Neural cell (in vitro differentiated cells): ENCODE results near the gene PDE11A. TPM values are rescaled to one million over a fixed set of nuclear protein-coding genes. Genes with fewer than 3 reads are reported as not detected.
"Not testable (repeated sequence)": the region's sequence is repeated elsewhere in the genome, so short reads cannot be mapped to it uniquely, and the experiment has no call there.

Source experiments
- H2AFZ ChIP-seq: fragments of 200-600, 300-800 bp; sonication (generic), shearing (Covaris generic); 2 replicates; pipeline ENCODE4 v1.6.0; 2014; ENCODE audit warnings: low read depth, mild to moderate bottlenecking, antibody characterized with exemption, low read length, moderate library complexity
- H3F3A ChIP-seq: fragments of 200-600 bp; shearing (Covaris generic); 2 replicates; pipeline ENCODE4 v1.6.1; 2016; ENCODE audit warnings: mild to moderate bottlenecking, moderate library complexity, mixed read lengths, antibody characterized with exemption, low read length; ENCODE audit not compliant: insufficient read depth, poor library complexity, severe bottlenecking
- H3K27ac ChIP-seq: fragments of 200-600, 300-800 bp; sonication (generic), shearing (Covaris generic); 2 replicates; pipeline ENCODE4 v1.5.1; 2014; ENCODE audit warnings: mild to moderate bottlenecking, low read length, moderate library complexity
- H3K27me3 ChIP-seq: fragments of 300-800, 200-600 bp; sonication (generic), shearing (Covaris generic); 2 replicates; pipeline ENCODE4 v1.6.0; 2014; ENCODE audit warnings: mild to moderate bottlenecking, low read depth, low read length, moderate library complexity; ENCODE audit not compliant: insufficient read depth
- H3K36me3 ChIP-seq: fragments of 300-800, 200-600 bp; sonication (generic), shearing (Covaris generic); 2 replicates; pipeline ENCODE4 v1.5.1; 2014; ENCODE audit warnings: mild to moderate bottlenecking, antibody characterized with exemption, low read length, moderate library complexity; ENCODE audit not compliant: insufficient read depth
- H3K4me2 ChIP-seq: fragments of 300-800, 200-600 bp; sonication (generic), shearing (Covaris generic); 2 replicates; pipeline ENCODE4 v1.6.0; 2014; ENCODE audit warnings: mild to moderate bottlenecking, low read length
- H3K4me3 ChIP-seq: fragments of 300-800, 200-600 bp; sonication (generic), shearing (Covaris generic); 2 replicates; pipeline ENCODE4 v1.5.1; 2014; ENCODE audit warnings: mild to moderate bottlenecking, low read length, moderate library complexity
- H3K79me2 ChIP-seq: fragments of 200-600 bp; shearing (Covaris generic); replicated peaks from 2 replicates; pipeline ENCODE4 v1.6.0; 2014; ENCODE audit warnings: mild to moderate bottlenecking, low read length, moderate library complexity; ENCODE audit not compliant: insufficient read depth
- H3K9ac ChIP-seq: fragments of 300-800, 200-600 bp; sonication (generic), shearing (Covaris generic); 2 replicates; pipeline ENCODE4 v1.6.1; 2016; ENCODE audit warnings: mild to moderate bottlenecking, low read length, mixed read lengths
- H3K9me2 ChIP-seq: fragments of 200-600 bp; shearing (Covaris generic); 2 replicates; pipeline ENCODE4 v1.6.1; 2016; ENCODE audit warnings: mild to moderate bottlenecking, low read length, mixed read lengths; ENCODE audit not compliant: insufficient read depth
- H3K9me3 ChIP-seq: fragments of 200-600, 300-800 bp; sonication (generic), shearing (Covaris generic); 2 replicates; pipeline ENCODE4 v1.6.1; 2016; ENCODE audit warnings: mild to moderate bottlenecking, mixed run types, low read length, moderate library complexity, mixed read lengths
- H4K20me1 ChIP-seq: fragments of 200-600 bp; shearing (Covaris generic); 2 replicates; pipeline ENCODE4 v1.6.1; 2016; ENCODE audit warnings: mild to moderate bottlenecking, mixed run types; ENCODE audit not compliant: insufficient read depth
- CTCF ChIP-seq: fragments of 450-650 bp; IDR thresholded peaks from 2 replicates; pipeline ENCODE4 v1.5.1; 2014; ENCODE audit warnings: antibody characterized with exemption, mild to moderate bottlenecking, moderate library complexity; ENCODE audit not compliant: poor library complexity, severe bottlenecking
- EP300 ChIP-seq: fragments of 450-650 bp; conservative IDR thresholded peaks from 2 replicates; pipeline ENCODE4 v1.6.1; 2014; ENCODE audit warnings: antibody characterized with exemption, mild to moderate bottlenecking, moderate library complexity; ENCODE audit not compliant: poor library complexity, severe bottlenecking
- EZH2 ChIP-seq: fragments of 200-600, 300-800 bp; shearing (Covaris generic), sonication (generic); IDR thresholded peaks from 2 replicates; pipeline ENCODE4 v1.6.1; 2014; ENCODE audit warnings: antibody characterized with exemption, low read length, borderline replicate concordance, mild to moderate bottlenecking; ENCODE audit not compliant: insufficient read depth, poor library complexity, severe bottlenecking
- MXI1 ChIP-seq: fragments of 450-650 bp; conservative IDR thresholded peaks from 2 replicates; pipeline ENCODE4 v1.6.1; 2014; ENCODE audit warnings: antibody characterized with exemption, mild to moderate bottlenecking; ENCODE audit not compliant: poor library complexity, severe bottlenecking
- POLR2AphosphoS5 ChIP-seq: IDR thresholded peaks from 2 replicates; pipeline ENCODE4 v1.6.1; 2012
- RAD21 ChIP-seq: fragments of 450-650 bp; conservative IDR thresholded peaks from 2 replicates; pipeline ENCODE4 v1.6.1; 2014; ENCODE audit warnings: antibody characterized with exemption, mild to moderate bottlenecking, moderate library complexity
- SMC3 ChIP-seq: fragments of 450-650 bp; conservative IDR thresholded peaks from 2 replicates; pipeline ENCODE4 v1.6.1; 2014; ENCODE audit warnings: antibody characterized with exemption, mild to moderate bottlenecking, moderate library complexity; ENCODE audit not compliant: poor library complexity
- TAF1 ChIP-seq: IDR thresholded peaks from 2 replicates; pipeline ENCODE4 v1.6.1; 2012; ENCODE audit warnings: low read depth
- polyA plus RNA-seq: library from polyadenylated mRNA; depleted of rRNA; stranded (reverse); fragments of >200 nt; gene quantifications from 2 replicates; pipeline ENCODE4 v1.2.3, GENCODE V29; 2014
- TF ChIP-seq, protein P1 (sequence below): IDR thresholded peaks from 2 replicates; pipeline ENCODE4 v1.6.1; 2012; ENCODE audit warnings: borderline replicate concordance

Gene PDE11A
- polyA plus RNA-seq, 1 donor from 2014 or later: 0.89 TPM

- H3K4me3 ChIP-seq: no peak overlapping the region
- H3K79me2 ChIP-seq: no peaks in the 10 kb centered on the region
- H3K9me2 ChIP-seq: no peaks in the 10 kb centered on the region
- H3K27me3 ChIP-seq: no peaks in the 10 kb centered on the region
- H3K4me2 ChIP-seq: no peak overlapping the region
- no peaks in the 10 kb centered on the region for H3K9me3 ChIP-seq
- TF ChIP-seq TAF1: no peak
- no peak for TF ChIP-seq SMC3
- no peak for TF ChIP-seq RAD21
- TF ChIP-seq, protein P1, sequence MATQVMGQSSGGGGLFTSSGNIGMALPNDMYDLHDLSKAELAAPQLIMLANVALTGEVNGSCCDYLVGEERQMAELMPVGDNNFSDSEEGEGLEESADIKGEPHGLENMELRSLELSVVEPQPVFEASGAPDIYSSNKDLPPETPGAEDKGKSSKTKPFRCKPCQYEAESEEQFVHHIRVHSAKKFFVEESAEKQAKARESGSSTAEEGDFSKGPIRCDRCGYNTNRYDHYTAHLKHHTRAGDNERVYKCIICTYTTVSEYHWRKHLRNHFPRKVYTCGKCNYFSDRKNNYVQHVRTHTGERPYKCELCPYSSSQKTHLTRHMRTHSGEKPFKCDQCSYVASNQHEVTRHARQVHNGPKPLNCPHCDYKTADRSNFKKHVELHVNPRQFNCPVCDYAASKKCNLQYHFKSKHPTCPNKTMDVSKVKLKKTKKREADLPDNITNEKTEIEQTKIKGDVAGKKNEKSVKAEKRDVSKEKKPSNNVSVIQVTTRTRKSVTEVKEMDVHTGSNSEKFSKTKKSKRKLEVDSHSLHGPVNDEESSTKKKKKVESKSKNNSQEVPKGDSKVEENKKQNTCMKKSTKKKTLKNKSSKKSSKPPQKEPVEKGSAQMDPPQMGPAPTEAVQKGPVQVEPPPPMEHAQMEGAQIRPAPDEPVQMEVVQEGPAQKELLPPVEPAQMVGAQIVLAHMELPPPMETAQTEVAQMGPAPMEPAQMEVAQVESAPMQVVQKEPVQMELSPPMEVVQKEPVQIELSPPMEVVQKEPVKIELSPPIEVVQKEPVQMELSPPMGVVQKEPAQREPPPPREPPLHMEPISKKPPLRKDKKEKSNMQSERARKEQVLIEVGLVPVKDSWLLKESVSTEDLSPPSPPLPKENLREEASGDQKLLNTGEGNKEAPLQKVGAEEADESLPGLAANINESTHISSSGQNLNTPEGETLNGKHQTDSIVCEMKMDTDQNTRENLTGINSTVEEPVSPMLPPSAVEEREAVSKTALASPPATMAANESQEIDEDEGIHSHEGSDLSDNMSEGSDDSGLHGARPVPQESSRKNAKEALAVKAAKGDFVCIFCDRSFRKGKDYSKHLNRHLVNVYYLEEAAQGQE: no peak
- TF ChIP-seq POLR2AphosphoS5: no peak
- no peak for TF ChIP-seq MXI1
- no peak for TF ChIP-seq EP300
- TF ChIP-seq EZH2: no peak
- TF ChIP-seq CTCF: no peak
- no peaks in the 10 kb centered on the region for H3K36me3 ChIP-seq
- H3F3A ChIP-seq: no peaks in the 10 kb centered on the region
- no peak overlapping the region for H3K27ac ChIP-seq
- H4K20me1 ChIP-seq: no peaks in the 10 kb centered on the region
- no peak overlapping the region for H2AFZ ChIP-seq
- H3K9ac ChIP-seq: no peak overlapping the region
Observed at GRCh38 chr2:178084273-178084672, 11.7 kb upstream of the PDE11A start.

DNA sequence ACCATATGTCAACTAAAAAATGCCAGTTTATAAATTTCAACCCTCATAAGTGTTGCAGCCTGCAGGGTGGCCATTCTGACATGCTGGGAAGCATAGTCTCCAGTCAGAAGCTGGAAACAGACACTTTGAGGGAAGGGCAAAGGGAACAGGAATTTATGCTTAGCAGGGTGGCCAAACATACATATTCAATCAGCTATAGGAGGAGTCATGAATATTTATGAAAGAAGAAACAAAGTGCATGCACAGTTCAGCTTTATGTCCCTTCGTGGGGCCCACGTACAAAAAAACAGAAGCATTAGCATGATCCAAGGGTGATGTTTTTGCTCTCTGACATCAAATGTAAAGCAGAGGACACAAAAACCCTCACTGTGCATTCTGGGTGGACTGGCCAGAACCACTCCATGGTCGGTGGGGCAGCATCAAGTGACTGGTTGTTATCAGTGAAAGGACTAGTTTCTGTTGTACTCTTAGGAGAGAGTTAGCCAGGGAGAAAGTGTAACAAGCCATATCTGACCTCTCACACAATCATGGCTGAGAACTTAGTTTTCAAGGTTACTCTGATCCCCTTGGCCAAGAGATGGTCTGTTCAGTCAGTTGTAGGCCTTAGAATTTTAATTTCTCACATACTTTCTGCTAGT, 9.9 kb upstream of the PDE11A start:
- Histone ChIP-seq H3K9ac (no peak overlapping the region), H3K79me2 (no peaks in the 10 kb centered on the region), H3K27me3 (no peaks in the 10 kb centered on the region), H3K27ac (no peak overlapping the region), H2AFZ (no peak overlapping the region), H3K36me3 (no peaks in the 10 kb centered on the region), H3K9me2 (no peaks in the 10 kb centered on the region), H4K20me1 (no peaks in the 10 kb centered on the region), H3F3A (no peaks in the 10 kb centered on the region), H3K9me3 (no peaks in the 10 kb centered on the region), H3K4me3 (no peak overlapping the region), H3K4me2 (no peak overlapping the region)
- TF ChIP-seq SMC3: no peak
- TF ChIP-seq CTCF: no peak
- TF ChIP-seq, protein P1: no peak
- TF ChIP-seq EZH2: no peak
- TF ChIP-seq POLR2AphosphoS5: no peak
- no peak for TF ChIP-seq TAF1
- no peak for TF ChIP-seq RAD21
- TF ChIP-seq EP300: no peak
- TF ChIP-seq MXI1: no peak

- not testable (repeated sequence) for H3K9me3 ChIP-seq, H2AFZ ChIP-seq, H3K4me2 ChIP-seq, H3K4me3 ChIP-seq, H3K36me3 ChIP-seq, H3K9ac ChIP-seq, H3K79me2 ChIP-seq, H3F3A ChIP-seq, H4K20me1 ChIP-seq, H3K27me3 ChIP-seq, H3K27ac ChIP-seq, H3K9me2 ChIP-seq
Observed at GRCh38 chr2:178079279-178079678, 6.7 kb upstream of the PDE11A start.
